Measurements from ENCODE around the gene ZBTB17. TPM values are rescaled to one million over a fixed set of nuclear protein-coding genes. Genes with fewer than 3 reads are reported as not detected.
"Not testable (repeated sequence)": the region's sequence is repeated elsewhere in the genome, so short reads cannot be mapped to it uniquely, and the experiment has no call there.

ZBTB17 gene
- total RNA-seq, 1 donor from 2014 or later = 23.9 TPM

DNA sequence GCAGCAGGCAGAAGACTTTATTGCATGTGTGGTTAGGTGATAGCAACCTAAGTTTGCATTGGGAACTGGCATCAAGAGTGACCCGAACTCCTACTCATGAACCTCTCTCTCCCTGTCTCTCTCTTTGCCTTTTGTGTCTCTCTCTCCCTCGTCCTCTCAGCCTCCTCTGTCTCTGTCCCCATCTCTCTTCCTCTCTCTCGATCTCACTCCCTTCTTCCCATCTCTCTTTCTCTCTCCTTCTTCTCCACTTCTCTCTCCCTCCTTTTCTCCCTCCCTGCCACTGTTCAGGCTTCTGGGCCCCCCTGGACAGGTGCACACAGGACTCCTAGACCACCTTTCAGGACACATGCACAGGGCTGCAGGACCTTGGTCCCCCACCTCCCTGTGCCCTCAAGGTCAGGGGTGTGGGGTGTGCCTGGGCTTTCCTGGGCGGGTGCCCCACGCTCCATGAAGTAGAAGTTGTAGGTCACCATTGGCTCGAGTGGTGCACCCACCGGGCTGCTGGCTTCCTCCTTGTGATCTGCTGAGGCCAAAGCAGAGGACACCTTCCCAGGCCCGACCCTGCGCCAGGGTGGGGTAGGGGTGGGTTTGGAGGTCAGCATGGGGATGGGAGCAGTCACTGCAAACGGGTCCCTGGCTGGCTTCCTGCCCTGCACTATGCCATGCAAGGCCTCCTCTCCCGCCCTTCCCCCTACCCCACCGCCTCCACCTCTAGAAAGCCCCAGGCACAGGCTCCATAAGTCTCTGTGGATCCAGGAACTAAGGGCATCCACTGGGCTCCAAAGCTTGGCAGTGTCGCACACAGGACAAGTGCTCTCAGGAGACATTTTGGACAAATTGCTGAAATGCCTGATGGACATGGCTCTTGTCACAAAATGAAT, 13.2 kb upstream of the ZBTB17 start:
- Mint-ChIP-seq H3K4me1 (ENCODE audit: low read depth) (no peaks in the 10 kb centered on the region), H3K27ac (ENCODE audit: unreplicated experiment) (no peak overlapping the region), H3K36me3 (ENCODE audit: low read depth) (no peaks in the 10 kb centered on the region), H3K27me3 (ENCODE audit: low read depth) (no peaks in the 10 kb centered on the region), H3K9me3 (ENCODE audit: low read depth) (no peaks in the 10 kb centered on the region), H3K4me3 (ENCODE audit: unreplicated experiment) (no peak overlapping the region)
- TF ChIP-seq, protein P1, sequence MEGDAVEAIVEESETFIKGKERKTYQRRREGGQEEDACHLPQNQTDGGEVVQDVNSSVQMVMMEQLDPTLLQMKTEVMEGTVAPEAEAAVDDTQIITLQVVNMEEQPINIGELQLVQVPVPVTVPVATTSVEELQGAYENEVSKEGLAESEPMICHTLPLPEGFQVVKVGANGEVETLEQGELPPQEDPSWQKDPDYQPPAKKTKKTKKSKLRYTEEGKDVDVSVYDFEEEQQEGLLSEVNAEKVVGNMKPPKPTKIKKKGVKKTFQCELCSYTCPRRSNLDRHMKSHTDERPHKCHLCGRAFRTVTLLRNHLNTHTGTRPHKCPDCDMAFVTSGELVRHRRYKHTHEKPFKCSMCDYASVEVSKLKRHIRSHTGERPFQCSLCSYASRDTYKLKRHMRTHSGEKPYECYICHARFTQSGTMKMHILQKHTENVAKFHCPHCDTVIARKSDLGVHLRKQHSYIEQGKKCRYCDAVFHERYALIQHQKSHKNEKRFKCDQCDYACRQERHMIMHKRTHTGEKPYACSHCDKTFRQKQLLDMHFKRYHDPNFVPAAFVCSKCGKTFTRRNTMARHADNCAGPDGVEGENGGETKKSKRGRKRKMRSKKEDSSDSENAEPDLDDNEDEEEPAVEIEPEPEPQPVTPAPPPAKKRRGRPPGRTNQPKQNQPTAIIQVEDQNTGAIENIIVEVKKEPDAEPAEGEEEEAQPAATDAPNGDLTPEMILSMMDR (IDR thresholded peaks at IDR 0.05) = no peak
- no peak for DNase-seq (ENCODE audit: low spot score)

- H3K27me3 Mint-ChIP-seq (ENCODE audit: low read depth) = no peaks in the 10 kb centered on the region
- no peak overlapping the region for H3K27ac Mint-ChIP-seq (ENCODE audit: unreplicated experiment)
- no peaks in the 10 kb centered on the region for H3K36me3 Mint-ChIP-seq (ENCODE audit: low read depth)
- H3K9me3 Mint-ChIP-seq (ENCODE audit: low read depth) = no peaks in the 10 kb centered on the region
- no peak for DNase-seq (ENCODE audit: low spot score)
- no peaks in the 10 kb centered on the region for H3K4me1 Mint-ChIP-seq (ENCODE audit: low read depth)
- TF ChIP-seq, protein P1 (IDR thresholded peaks at IDR 0.05) = no peak
- H3K4me3 Mint-ChIP-seq (ENCODE audit: unreplicated experiment) = no peak overlapping the region
Measured at GRCh38 chr1:15985611-15986297, 9.9 kb upstream of the ZBTB17 start.

DNA sequence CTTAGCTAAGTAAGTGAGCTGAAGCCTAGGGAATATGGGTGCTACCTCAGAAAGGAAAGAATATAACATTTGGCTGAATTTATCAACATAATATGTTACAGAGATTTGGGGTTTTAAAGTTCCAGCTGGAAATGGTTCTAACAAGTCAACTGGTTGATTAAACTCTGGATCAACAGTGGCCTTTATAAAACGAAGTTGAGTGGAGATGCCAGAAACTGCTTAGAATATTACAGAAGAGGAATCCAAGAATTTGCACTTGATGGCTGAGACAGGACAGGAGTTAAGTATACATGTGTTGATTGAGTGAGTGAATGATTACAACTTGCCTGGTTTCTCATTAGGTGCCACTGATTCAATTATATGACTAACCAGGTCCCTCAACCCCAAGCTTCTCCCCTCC, 7.4 kb upstream of the ZBTB17 start:
- Mint-ChIP-seq H3K36me3 (ENCODE audit: low read depth) (no peaks in the 10 kb centered on the region), H3K4me3 (ENCODE audit: unreplicated experiment) (no peak overlapping the region), H3K9me3 (ENCODE audit: low read depth) (no peaks in the 10 kb centered on the region), H3K27me3 (ENCODE audit: low read depth) (no peaks in the 10 kb centered on the region), H3K27ac (ENCODE audit: unreplicated experiment) (no peak overlapping the region), H3K4me1 (ENCODE audit: low read depth) (no peaks in the 10 kb centered on the region)
- DNase-seq (ENCODE audit: low spot score) = no peak
- TF ChIP-seq, protein P1 (IDR thresholded peaks at IDR 0.05) = no peak

DNA sequence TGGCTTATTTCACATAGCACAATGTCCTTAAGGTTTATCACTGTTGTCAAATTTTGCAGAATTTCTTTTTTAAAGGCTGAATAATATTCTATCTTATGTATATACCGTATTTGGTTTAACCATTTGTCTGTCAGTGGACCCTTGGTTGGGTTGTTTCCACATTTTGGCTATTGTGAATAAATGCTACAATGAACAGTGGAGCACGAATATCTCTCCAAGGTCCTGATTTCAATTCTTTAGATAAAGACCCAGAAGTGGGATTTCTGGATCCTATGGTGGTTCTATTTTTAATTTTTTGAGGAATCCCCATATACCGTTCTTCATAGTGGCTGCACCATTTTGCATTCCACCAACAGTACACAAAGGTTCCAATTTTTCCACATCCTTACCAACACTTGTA, 5.8 kb upstream of the ZBTB17 start:
- Mint-ChIP-seq H3K4me1 (ENCODE audit: low read depth) (peaks cover under 1% of the 10 kb centered on the region), H3K27ac (ENCODE audit: unreplicated experiment) (no peak overlapping the region), H3K36me3 (ENCODE audit: low read depth) (no peaks in the 10 kb centered on the region), H3K9me3 (ENCODE audit: low read depth) (no peaks in the 10 kb centered on the region), H3K27me3 (ENCODE audit: low read depth) (no peaks in the 10 kb centered on the region), H3K4me3 (ENCODE audit: unreplicated experiment) (no peak overlapping the region)
- no peak for DNase-seq (ENCODE audit: low spot score)
- TF ChIP-seq, protein P1 (IDR thresholded peaks at IDR 0.05) = no peak

DNA sequence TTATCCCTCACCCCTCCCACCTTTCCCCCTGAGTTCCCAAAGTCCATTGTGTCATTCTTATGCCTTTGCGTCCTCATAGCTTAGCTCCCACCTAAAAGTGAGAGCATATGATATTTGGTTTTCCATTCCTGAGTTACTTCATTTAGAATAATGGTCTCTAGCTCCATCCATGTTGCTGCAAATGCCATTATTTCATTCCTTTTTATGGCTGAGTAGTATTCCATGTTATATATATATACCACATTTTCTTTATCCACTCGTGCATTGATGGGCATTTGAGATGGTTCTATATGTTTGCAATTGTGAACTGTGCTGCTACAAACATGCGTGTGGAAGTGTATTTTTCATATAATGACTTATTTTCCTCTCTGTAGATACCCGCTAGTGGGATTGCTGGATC, 2.0 kb upstream of the ZBTB17 start:
- not testable (repeated sequence) for H3K36me3 Mint-ChIP-seq (ENCODE audit: low read depth); DNase-seq (ENCODE audit: low spot score); H3K4me3 Mint-ChIP-seq (ENCODE audit: unreplicated experiment); H3K9me3 Mint-ChIP-seq (ENCODE audit: low read depth); H3K27ac Mint-ChIP-seq (ENCODE audit: unreplicated experiment); H3K27me3 Mint-ChIP-seq (ENCODE audit: low read depth)
- H3K4me1 Mint-ChIP-seq (ENCODE audit: low read depth) = peaks cover 25% of the 10 kb centered on the region

Measured in chondrocyte (in vitro differentiated cells).